Tibial nerve (tissue), 4 donors: ENCODE results near the gene OR5B2. TPM values are rescaled to one million over a fixed set of nuclear protein-coding genes. Genes with fewer than 3 reads are reported as not detected.

ENCODE experiments used
- DNase-seq, 2 donors: peaks; one replicate each; pipeline ENCODE4 v3.0.0-alpha.2; 2019; ENCODE audit warnings: low spot score in 2 of 2
- H3K27ac ChIP-seq, 4 donors: fragments of 200-600 bp; sonication (generic) in 3 of 4; one replicate each; pipeline ENCODE4 v1.5.1; 2017 to 2019; ENCODE audit warnings: mild to moderate bottlenecking in 1 of 4
- H3K27me3 ChIP-seq, 2 donors: fragments of 200-600 bp; sonication (generic) in 1 of 2; one replicate each; pipeline versions ENCODE4 v1.5.1 to v1.6.0; 2017 to 2019
- H3K36me3 ChIP-seq, 3 donors: fragments of 200-600 bp; sonication (generic); one replicate each; pipeline ENCODE4 v1.5.1; 2018 to 2019
- H3K4me1 ChIP-seq, 4 donors: fragments of 200-600 bp; sonication (generic) in 3 of 4; one replicate each; pipeline ENCODE4 v1.5.1; 2017 to 2019
- H3K4me3 ChIP-seq, 4 donors: fragments of 200-600 bp; sonication (generic) in 3 of 4; one replicate each; pipeline ENCODE4 v1.5.1; 2017 to 2019; ENCODE audit warnings: mild to moderate bottlenecking in 1 of 4, moderate library complexity in 1 of 4
- H3K9me3 ChIP-seq, 4 donors: fragments of 200-600 bp; sonication (generic) in 3 of 4; one replicate each; pipeline ENCODE4 v1.5.1; 2017 to 2019
- CTCF ChIP-seq, 5 experiments: fragments of 200-600 bp in 3 of 5; fragments of 450-650 bp in 2 of 5; sonication (generic) in 3 of 5; IDR thresholded peaks; one replicate each; pipeline ENCODE4 v1.5.1; 2016 to 2019; ENCODE audit warnings: antibody characterized with exemption in 5 of 5, mild to moderate bottlenecking in 3 of 5, moderate library complexity in 2 of 5
- EP300 ChIP-seq, 2 donors: sonication (generic); formaldehyde crosslinking; IDR thresholded peaks; one replicate each; pipeline ENCODE4 v1.6.1; 2017; ENCODE audit warnings: antibody characterized with exemption in 2 of 2, mild to moderate bottlenecking in 1 of 2
- POLR2A ChIP-seq, 2 donors: fragments of 450-650 bp; IDR thresholded peaks; one replicate each; pipeline ENCODE4 v1.6.1; 2017; ENCODE audit warnings: antibody characterized with exemption in 2 of 2, mild to moderate bottlenecking in 2 of 2, moderate library complexity in 2 of 2
- WGBS, 2 donors: methylation state at CpG; one replicate each; pipeline ENCODE4 v1.1.5; 2018; 5-methylcytosine and 5-hydroxymethylcytosine counted together
- total RNA-seq, 4 donors: library from RNA; depleted of rRNA; stranded (reverse); fragments of >200 nt; gene quantifications; one replicate each; pipeline ENCODE4 v1.1.0, GENCODE V29; 2016

The OR5B2 gene
- total RNA-seq, 4 donors from 2014 or later = 0.42 TPM; not detected in 3

DNA sequence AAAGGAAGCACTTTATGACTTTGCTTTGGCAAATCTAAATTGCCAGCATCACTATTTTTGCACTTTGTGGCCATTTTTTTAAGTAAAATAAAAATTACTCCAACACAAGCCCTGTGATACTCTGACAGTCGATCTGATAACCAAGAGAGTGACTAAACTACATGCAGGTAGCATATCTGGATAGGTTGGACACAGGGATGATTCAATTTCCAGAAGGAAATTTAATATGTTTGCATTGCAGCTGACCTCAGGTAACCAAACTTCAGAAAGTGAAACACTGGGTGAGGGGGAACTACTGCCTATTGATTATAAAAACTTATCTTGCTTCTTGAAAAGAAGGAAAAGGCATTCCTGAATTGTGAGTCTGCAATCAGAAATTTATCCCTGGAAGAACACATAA, 35.2 kb downstream of the OR5B2 start:
- 31 to 34% methylated on average over 1 of the region's 1 CpG for WGBS, 2 donors
- Histone ChIP-seq H3K4me1 (peaks cover 0 to 4% (median 0%) of the 10 kb centered on the region in 4 donors), H3K27me3 (no peaks in the 10 kb centered on the region), H3K36me3 (no peaks in the 10 kb centered on the region), H3K27ac (no peak overlapping the region), H3K4me3 (no peak overlapping the region), H3K9me3 (peaks cover 0 to 9% (median 0%) of the 10 kb centered on the region in 4 donors)
- TF ChIP-seq EP300 (IDR thresholded peaks at IDR 0.05) (no peak), CTCF (IDR thresholded peaks at IDR 0.05) (no peak), POLR2A (IDR thresholded peaks at IDR 0.05) (no peak)
- DNase-seq = no peak

- Histone ChIP-seq H3K27ac (no peak overlapping the region), H3K27me3 (no peaks in the 10 kb centered on the region), H3K36me3 (no peaks in the 10 kb centered on the region), H3K4me1 (peaks cover 0 to 4% (median 0%) of the 10 kb centered on the region in 4 donors), H3K4me3 (no peak overlapping the region), H3K9me3 (peaks cover 0 to 9% (median 0%) of the 10 kb centered on the region in 4 donors)
- no peak for TF ChIP-seq EP300 (IDR thresholded peaks at IDR 0.05)
- no peak for TF ChIP-seq POLR2A (IDR thresholded peaks at IDR 0.05)
- TF ChIP-seq CTCF (IDR thresholded peaks at IDR 0.05) = no peak
- WGBS, 2 donors = 97 to 100% methylated on average over 1 of the region's 1 CpG
- no peak for DNase-seq
Observed at GRCh38 chr11:58391879-58392278, 36.0 kb downstream of the OR5B2 start.

DNA sequence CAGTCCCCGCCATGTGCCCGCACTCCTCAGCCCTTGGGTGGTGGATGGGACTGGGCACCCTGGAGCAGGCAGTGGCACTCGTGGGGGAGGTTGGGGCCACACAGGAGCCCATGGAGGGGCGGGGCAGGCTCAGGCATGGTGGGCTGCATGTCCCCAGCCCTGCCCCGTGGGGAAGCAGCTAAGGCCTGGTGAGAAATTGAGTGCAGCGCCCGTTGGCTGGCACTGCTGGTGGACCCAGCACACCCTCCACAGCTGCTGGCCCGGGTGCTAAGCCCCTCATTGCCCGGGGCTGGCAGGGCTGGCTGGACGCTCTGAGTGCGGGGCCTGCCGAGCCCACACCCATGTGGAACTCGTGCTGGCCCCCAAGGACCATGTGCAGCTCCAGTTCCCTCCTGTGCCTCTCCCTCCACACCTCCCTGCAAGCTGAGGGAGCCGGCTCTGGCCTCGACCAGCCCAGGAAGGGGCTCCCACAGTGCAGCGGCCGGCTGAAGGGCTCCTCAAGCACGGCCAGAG, 37.3 kb downstream of the OR5B2 start:
- no peaks in the 10 kb centered on the region for H3K27me3 ChIP-seq
- peaks cover 0 to 8% (median 0%) of the 10 kb centered on the region in 4 donors for H3K9me3 ChIP-seq
- no peak overlapping the region for H3K4me3 ChIP-seq
- 88 to 100% methylated on average over 5 to 10 of the region's 18 CpGs for WGBS, 2 donors
- no peak for DNase-seq
- no peaks in the 10 kb centered on the region for H3K36me3 ChIP-seq
- no peak for TF ChIP-seq EP300 (IDR thresholded peaks at IDR 0.05)
- no peak for TF ChIP-seq POLR2A (IDR thresholded peaks at IDR 0.05)
- no peak for TF ChIP-seq CTCF (IDR thresholded peaks at IDR 0.05)
- H3K4me1 ChIP-seq = peaks cover 0 to 4% (median 0%) of the 10 kb centered on the region in 4 donors
- H3K27ac ChIP-seq = no peak overlapping the region

Other genes with a start within 250 kb of the OR5B2 start
- not detected for gene OR9Q2, start 239.1 kb downstream of the OR5B2 start, total RNA-seq
- not detected for gene OR1S2, start 224.0 kb downstream of the OR5B2 start, total RNA-seq
- not detected for gene OR1S1, start 215.4 kb downstream of the OR5B2 start, total RNA-seq
- gene OR10Q1, start 199.2 kb downstream of the OR5B2 start, total RNA-seq = not detected
- gene OR10W1, start 159.9 kb downstream of the OR5B2 start, total RNA-seq = not detected
- gene OR5B17, start 69.1 kb downstream of the OR5B2 start, total RNA-seq = not detected
- not detected for gene OR5B3, start 21.2 kb downstream of the OR5B2 start, total RNA-seq
- gene OR5B12, start 14.1 kb upstream of the OR5B2 start, total RNA-seq = under 1 TPM in 1 of 4 donors, not detected in 3; 0.21 TPM
- not detected for gene OR5B21, start 80.0 kb upstream of the OR5B2 start, total RNA-seq
- 10 to 100 TPM; 10.3 to 13.2 (median 11.9) TPM for gene LPXN, start 147.7 kb upstream of the OR5B2 start, total RNA-seq
- gene ZFP91, start 150.9 kb upstream of the OR5B2 start, total RNA-seq = 10 to 100 TPM; 45.0 to 47.7 (median 47.2) TPM
- gene CNTF, start 194.5 kb upstream of the OR5B2 start, total RNA-seq = 100 to 1,000 TPM in 3 of 4 donors, 10 to 100 TPM in 1; 53.7 to 342 (median 305) TPM